ENCODE measurements around the gene CSF1R. TPM values are rescaled to one million over a fixed set of nuclear protein-coding genes. Genes with fewer than 3 reads are reported as not detected.
"Not testable (repeated sequence)": the region's sequence is repeated elsewhere in the genome, so short reads cannot be mapped to it uniquely, and the experiment has no call there.

CSF1R gene
- total RNA-seq, 1 donor from 2014 or later = 0.27 TPM

- H3K27me3 Mint-ChIP-seq (ENCODE audit: low read depth); H3K4me3 Mint-ChIP-seq (ENCODE audit: low read depth); intact Hi-C loops (cut with micrococcal nuclease); DNase-seq (ENCODE audit: low spot score); H3K9me3 Mint-ChIP-seq; H3K27ac Mint-ChIP-seq: not testable (repeated sequence)
- peaks cover 11% of the 10 kb centered on the region for H3K4me1 Mint-ChIP-seq (ENCODE audit: low read depth)
- H3K36me3 Mint-ChIP-seq (ENCODE audit: low read depth) = peaks cover 78% of the 10 kb centered on the region
Observed at GRCh38 chr5:150050172-150050811, 36.1 kb downstream of the CSF1R start.

DNA sequence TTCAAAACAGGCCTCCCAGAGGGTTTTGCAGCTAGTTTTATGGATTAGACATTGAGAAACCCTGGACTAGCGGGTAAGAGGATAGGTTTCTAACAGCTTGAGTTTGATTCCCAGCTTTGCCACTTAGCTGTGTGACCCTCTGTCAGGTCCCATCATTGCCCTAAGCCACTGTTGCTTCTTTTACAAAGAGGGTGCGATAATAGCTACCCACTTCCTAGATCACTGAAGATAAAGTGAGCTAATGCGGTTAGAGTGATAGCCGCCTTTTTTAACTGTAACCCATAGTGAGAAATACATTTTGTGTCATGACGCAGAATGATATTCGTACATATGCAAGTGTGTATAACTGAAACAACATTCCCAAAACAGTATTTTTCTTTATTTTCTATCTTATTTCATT is 40.3 kb downstream of the CSF1R start:
- Mint-ChIP-seq H3K27me3 (ENCODE audit: low read depth) (no peaks in the 10 kb centered on the region), H3K9me3 (no peaks in the 10 kb centered on the region), H3K4me3 (ENCODE audit: low read depth) (no peak overlapping the region), H3K4me1 (ENCODE audit: low read depth) (peaks cover 21% of the 10 kb centered on the region), H3K27ac (no peak overlapping the region), H3K36me3 (ENCODE audit: low read depth) (peaks cover 81% of the 10 kb centered on the region)
- no peak for DNase-seq (ENCODE audit: low spot score)
- intact Hi-C loops (cut with micrococcal nuclease) = no loop called here

DNA sequence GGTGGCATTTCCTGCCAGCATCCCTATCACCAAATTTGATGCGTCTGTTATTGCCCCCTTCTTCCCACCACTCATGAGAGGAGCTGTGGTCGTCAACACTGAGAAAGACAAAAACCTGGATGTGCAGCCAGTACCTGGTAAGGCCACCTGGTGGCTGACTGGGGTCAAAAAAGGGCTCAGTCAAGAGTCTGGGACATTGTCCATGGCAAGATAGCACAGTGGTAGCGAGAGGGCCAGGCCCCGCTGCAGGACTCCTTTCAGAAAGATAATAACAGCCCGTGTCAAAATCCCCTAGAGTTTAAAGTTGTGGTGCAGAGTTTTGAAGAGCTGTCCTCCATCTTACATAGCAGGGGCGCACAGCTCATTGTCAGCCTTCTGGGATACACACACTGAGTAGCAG is 40.8 kb downstream of the CSF1R start:
- Mint-ChIP-seq H3K4me1 (ENCODE audit: low read depth) (peaks cover 21% of the 10 kb centered on the region), H3K36me3 (ENCODE audit: low read depth) (peaks cover 81% of the 10 kb centered on the region), H3K27ac (no peak overlapping the region), H3K9me3 (no peaks in the 10 kb centered on the region), H3K4me3 (ENCODE audit: low read depth) (no peak overlapping the region), H3K27me3 (ENCODE audit: low read depth) (no peaks in the 10 kb centered on the region)
- DNase-seq (ENCODE audit: low spot score) = no peak
- intact Hi-C loops (cut with micrococcal nuclease) = no loop called here

GRCh38 chr5:150044712-150045111 is 41.6 kb downstream of the CSF1R start:
- no peak overlapping the region for H3K4me3 Mint-ChIP-seq (ENCODE audit: low read depth)
- DNase-seq (ENCODE audit: low spot score) = no peak
- intact Hi-C loops (cut with micrococcal nuclease) = no loop called here
- H3K27me3 Mint-ChIP-seq (ENCODE audit: low read depth) = no peaks in the 10 kb centered on the region
- no peak overlapping the region for H3K27ac Mint-ChIP-seq
- H3K4me1 Mint-ChIP-seq (ENCODE audit: low read depth) = peaks cover 21% of the 10 kb centered on the region
- H3K9me3 Mint-ChIP-seq = no peaks in the 10 kb centered on the region
- peaks cover 76% of the 10 kb centered on the region for H3K36me3 Mint-ChIP-seq (ENCODE audit: low read depth)

DNA sequence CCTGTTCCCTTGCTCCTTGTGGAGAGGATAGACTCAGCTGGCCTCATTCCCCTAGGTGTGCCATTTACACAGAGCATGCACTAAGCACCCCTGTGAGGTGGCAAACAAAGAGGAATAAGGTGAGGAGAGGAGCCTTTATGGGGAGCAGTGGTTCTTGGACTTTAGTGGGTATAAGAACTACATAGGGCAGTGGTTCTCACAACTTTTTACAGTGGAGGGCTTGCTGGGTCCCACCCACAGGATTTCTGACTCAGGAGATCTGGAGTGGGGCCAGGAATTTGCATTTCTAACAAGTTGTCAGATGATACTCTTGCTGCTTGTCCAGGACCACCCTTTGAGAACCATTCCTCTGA is 42.0 kb downstream of the CSF1R start:
- peaks cover 76% of the 10 kb centered on the region for H3K36me3 Mint-ChIP-seq (ENCODE audit: low read depth)
- no peak for DNase-seq (ENCODE audit: low spot score)
- no peak overlapping the region for H3K4me3 Mint-ChIP-seq (ENCODE audit: low read depth)
- no peaks in the 10 kb centered on the region for H3K9me3 Mint-ChIP-seq
- peaks cover 21% of the 10 kb centered on the region for H3K4me1 Mint-ChIP-seq (ENCODE audit: low read depth)
- H3K27ac Mint-ChIP-seq = no peak overlapping the region
- no peaks in the 10 kb centered on the region for H3K27me3 Mint-ChIP-seq (ENCODE audit: low read depth)
- intact Hi-C loops (cut with micrococcal nuclease) = no loop called here

DNA sequence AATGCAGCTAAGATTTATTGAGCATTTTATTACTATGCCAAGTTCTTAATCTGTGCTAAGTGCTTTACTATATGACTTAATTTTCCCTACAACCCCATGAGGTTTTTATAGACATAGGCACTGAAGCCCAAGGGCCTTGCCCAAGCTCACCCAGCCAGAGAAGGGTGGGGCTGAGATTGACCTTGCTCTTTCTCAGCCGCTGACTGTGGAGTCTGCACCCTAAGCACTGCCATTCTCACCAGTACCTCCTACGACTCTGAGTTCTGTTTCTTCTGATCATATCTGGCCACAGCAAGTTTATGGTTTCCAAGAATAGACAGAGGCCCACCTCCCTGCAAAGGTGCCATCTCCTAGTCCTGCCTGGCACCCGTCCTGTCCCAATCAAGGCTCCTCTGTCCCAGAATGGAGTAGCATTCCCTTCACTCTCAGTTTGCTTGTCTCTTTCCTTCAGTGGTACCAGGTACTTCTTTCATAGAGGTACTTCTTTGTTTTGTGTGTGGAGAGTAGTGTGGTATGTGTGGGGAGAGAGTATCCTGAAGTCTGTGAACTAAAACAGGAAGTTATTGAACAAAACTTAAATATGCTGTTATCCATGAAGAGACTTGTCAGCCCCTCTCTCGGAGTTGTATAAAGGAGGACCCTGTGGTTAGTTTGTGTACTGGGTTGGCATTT is 42.6 kb downstream of the CSF1R start:
- H3K4me3 Mint-ChIP-seq (ENCODE audit: low read depth) = no peak overlapping the region
- no peaks in the 10 kb centered on the region for H3K27me3 Mint-ChIP-seq (ENCODE audit: low read depth)
- DNase-seq (ENCODE audit: low spot score) = no peak
- H3K4me1 Mint-ChIP-seq (ENCODE audit: low read depth) = peaks cover 21% of the 10 kb centered on the region
- intact Hi-C loops (cut with micrococcal nuclease) = no loop called here
- peaks cover 70% of the 10 kb centered on the region for H3K36me3 Mint-ChIP-seq (ENCODE audit: low read depth)
- H3K27ac Mint-ChIP-seq = peak overlapping the region; percentile 47
- H3K9me3 Mint-ChIP-seq = no peaks in the 10 kb centered on the region

GRCh38 chr5:150042459-150042858 is 43.9 kb downstream of the CSF1R start:
- no peak for DNase-seq (ENCODE audit: low spot score)
- Mint-ChIP-seq H3K27ac (no peak overlapping the region), H3K36me3 (ENCODE audit: low read depth) (peaks cover 71% of the 10 kb centered on the region), H3K4me1 (ENCODE audit: low read depth) (peaks cover 21% of the 10 kb centered on the region), H3K4me3 (ENCODE audit: low read depth) (no peak overlapping the region), H3K9me3 (no peaks in the 10 kb centered on the region), H3K27me3 (ENCODE audit: low read depth) (no peaks in the 10 kb centered on the region)
- intact Hi-C loops (cut with micrococcal nuclease) = no loop called here

DNA sequence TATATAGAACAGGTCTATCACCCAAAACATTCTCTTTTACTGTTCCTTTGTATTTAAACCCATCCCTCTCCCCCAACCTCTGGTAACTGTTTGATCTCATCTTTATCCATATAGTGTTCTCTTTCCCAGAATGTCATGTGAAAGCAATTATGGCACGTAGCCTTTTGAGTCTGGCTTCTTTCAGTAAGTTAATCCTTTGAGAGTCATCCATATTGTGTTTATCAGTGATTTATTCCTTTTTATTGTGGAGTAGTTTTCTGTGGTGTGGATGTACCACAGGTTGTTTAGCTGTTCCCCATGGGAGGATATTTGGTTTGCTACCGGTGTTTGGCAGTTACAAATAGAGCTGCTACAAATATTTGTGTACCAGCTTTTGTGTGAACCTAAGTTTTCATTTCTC is 47.8 kb downstream of the CSF1R start:
- H3K4me1 Mint-ChIP-seq (ENCODE audit: low read depth) = peaks cover 12% of the 10 kb centered on the region
- H3K27ac Mint-ChIP-seq = no peak overlapping the region
- H3K27me3 Mint-ChIP-seq (ENCODE audit: low read depth) = no peaks in the 10 kb centered on the region
- DNase-seq (ENCODE audit: low spot score) = no peak
- intact Hi-C loops (cut with micrococcal nuclease) = no loop called here
- no peak overlapping the region for H3K4me3 Mint-ChIP-seq (ENCODE audit: low read depth)
- H3K36me3 Mint-ChIP-seq (ENCODE audit: low read depth) = peaks cover 84% of the 10 kb centered on the region
- H3K9me3 Mint-ChIP-seq = no peaks in the 10 kb centered on the region

- Mint-ChIP-seq H3K4me3 (ENCODE audit: low read depth) (no peak overlapping the region), H3K27me3 (ENCODE audit: low read depth) (no peaks in the 10 kb centered on the region), H3K36me3 (ENCODE audit: low read depth) (peaks cover 82% of the 10 kb centered on the region), H3K4me1 (ENCODE audit: low read depth) (no peaks in the 10 kb centered on the region), H3K27ac (no peak overlapping the region), H3K9me3 (no peaks in the 10 kb centered on the region)
- intact Hi-C loops (cut with micrococcal nuclease) = no loop called here
- DNase-seq (ENCODE audit: low spot score) = no peak
Observed at GRCh38 chr5:150036513-150036912, 49.8 kb downstream of the CSF1R start.

DNA sequence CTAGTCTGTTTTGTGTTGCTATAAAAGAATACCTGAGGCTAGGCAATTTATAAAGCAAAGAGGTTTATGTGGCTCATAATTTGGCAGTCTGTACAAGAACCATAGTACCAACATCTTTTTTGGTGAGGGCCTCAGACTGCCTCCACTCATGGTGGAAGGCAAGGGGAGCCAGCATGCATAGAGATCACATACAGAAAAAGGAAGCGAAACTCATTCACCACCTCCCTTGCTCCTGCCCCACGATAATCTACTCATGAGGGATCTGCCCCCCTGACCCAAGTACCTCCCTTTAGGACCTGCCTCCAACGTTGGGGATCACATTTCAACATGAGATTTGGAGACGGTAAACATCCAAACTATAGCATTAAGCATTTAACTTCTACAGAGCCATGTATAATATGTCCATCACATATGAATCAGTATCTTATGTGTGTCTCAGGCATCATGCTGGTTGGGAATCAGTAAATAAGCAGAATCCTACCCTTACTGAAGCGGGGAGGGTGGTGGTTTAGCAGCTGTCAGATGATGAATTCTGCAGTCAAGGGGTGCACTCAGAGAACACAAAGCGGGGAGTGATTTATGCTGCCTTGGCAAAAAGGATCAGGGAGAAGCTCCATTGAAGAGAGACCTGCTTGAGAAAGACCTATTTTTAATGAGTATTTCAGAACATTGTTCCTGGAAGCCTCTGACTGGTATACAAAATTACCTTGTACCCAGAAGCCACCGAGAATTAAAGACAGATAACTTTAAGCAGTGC is 51.0 kb downstream of the CSF1R start:
- intact Hi-C loops (cut with micrococcal nuclease) = no loop called here
- Mint-ChIP-seq H3K4me3 (ENCODE audit: low read depth) (no peak overlapping the region), H3K27me3 (ENCODE audit: low read depth) (no peaks in the 10 kb centered on the region), H3K27ac (no peak overlapping the region), H3K9me3 (no peaks in the 10 kb centered on the region), H3K4me1 (ENCODE audit: low read depth) (no peaks in the 10 kb centered on the region), H3K36me3 (ENCODE audit: low read depth) (peaks cover 81% of the 10 kb centered on the region)
- no peak for DNase-seq (ENCODE audit: low spot score)

DNA sequence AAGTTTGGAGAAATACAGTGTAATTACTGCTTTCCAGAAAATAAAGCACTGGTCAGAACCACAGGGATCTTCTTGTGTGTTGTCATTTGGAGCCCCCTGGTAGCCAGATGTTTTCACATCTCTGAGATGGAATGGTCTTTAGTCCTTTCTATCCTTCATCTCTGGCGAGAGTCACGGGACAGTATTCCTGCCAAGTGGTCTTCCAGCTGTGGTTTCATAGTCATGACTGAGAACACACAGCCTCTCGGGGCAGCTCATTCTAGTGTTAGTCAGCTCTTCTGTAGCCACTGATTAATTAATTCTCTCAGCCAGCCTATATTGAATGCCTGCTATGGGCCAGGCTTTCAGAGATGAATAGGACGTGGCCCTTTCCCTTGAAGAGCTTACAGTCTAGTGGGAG is 51.7 kb downstream of the CSF1R start:
- H3K27me3 Mint-ChIP-seq (ENCODE audit: low read depth) = no peaks in the 10 kb centered on the region
- no peak for DNase-seq (ENCODE audit: low spot score)
- H3K4me1 Mint-ChIP-seq (ENCODE audit: low read depth) = no peaks in the 10 kb centered on the region
- no peak overlapping the region for H3K27ac Mint-ChIP-seq
- H3K4me3 Mint-ChIP-seq (ENCODE audit: low read depth) = no peak overlapping the region
- intact Hi-C loops (cut with micrococcal nuclease) = no loop called here
- H3K36me3 Mint-ChIP-seq (ENCODE audit: low read depth) = peaks cover 79% of the 10 kb centered on the region
- no peaks in the 10 kb centered on the region for H3K9me3 Mint-ChIP-seq

DNA sequence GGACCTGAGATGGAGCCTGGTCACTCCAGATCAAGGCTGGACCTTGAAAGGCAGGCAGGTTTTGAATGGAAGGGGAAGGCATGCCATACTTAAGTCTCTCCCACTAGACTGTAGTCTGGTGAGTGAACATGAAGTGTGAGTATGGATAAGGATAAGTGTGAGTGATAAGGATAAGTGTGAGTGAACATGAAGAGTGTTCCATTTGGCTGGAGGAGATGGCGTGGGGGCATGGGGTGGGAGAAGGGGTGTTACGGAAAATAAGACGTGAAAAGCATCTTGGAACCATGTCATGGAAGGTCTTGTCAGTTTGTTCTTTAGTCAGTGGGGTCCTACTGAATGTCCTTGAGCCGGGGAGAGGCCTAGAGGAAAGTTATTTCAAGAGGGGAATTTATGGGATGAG is 53.0 kb downstream of the CSF1R start:
- Mint-ChIP-seq H3K27ac (no peak overlapping the region), H3K9me3 (no peaks in the 10 kb centered on the region), H3K27me3 (ENCODE audit: low read depth) (no peaks in the 10 kb centered on the region), H3K36me3 (ENCODE audit: low read depth) (peaks cover 83% of the 10 kb centered on the region), H3K4me3 (ENCODE audit: low read depth) (no peak overlapping the region), H3K4me1 (ENCODE audit: low read depth) (no peaks in the 10 kb centered on the region)
- no peak for DNase-seq (ENCODE audit: low spot score)
- intact Hi-C loops (cut with micrococcal nuclease) = no loop called here

- H3K9me3 Mint-ChIP-seq, H3K27ac Mint-ChIP-seq: not testable (repeated sequence)
Observed at GRCh38 chr5:150028047-150028446, 58.3 kb downstream of the CSF1R start.

More at GRCh38 chr5:150028047-150028446, 58.3 kb downstream of the CSF1R start:
- intact Hi-C loops (cut with micrococcal nuclease); H3K4me3 Mint-ChIP-seq (ENCODE audit: low read depth); DNase-seq (ENCODE audit: low spot score); H3K27me3 Mint-ChIP-seq (ENCODE audit: low read depth); H3K4me1 Mint-ChIP-seq (ENCODE audit: low read depth): not testable (repeated sequence)
- peaks cover 68% of the 10 kb centered on the region for H3K36me3 Mint-ChIP-seq (ENCODE audit: low read depth)

All from activated T-helper 2 cell treated with anti-CD3 and anti-CD28 coated beads, Interferon-gamma antibody, Interleukin-2, Interleukin-4, amounts not matched to agents 10 μg/mL and 5 μg/mL and 100 μg/mL, durations not matched to agents 14 hours and 24 hours and 36 hours (primary cell).